HCT116 (cell line): ENCODE measurements around the gene FAM114A1. TPM values are rescaled to one million over a fixed set of nuclear protein-coding genes. Genes with fewer than 3 reads are reported as not detected.

Experiments used
- ATAC-seq: fragments of 200-7000 bp; cut with Tn5 transposase; 2 replicates; pipeline ENCODE4 v1.9.1; 2020; ENCODE audit warnings: mild to moderate bottlenecking, moderate library complexity
- BruUV-seq: library from RNA; stranded (reverse); fragments of 400-500 nt; replicated peaks from 2 replicates; lab custom pipeline; 2021; lab: Mats Ljungman, UMichigan
- CTCF ChIA-PET: fragments of 300-600 bp; sonication (Branson Sonifier 250); formaldehyde crosslinking; loops from one replicate; lab custom pipeline; 2021; ENCODE audit warnings: antibody characterized with exemption; lab: Charles Lee
- POLR2A ChIA-PET: fragments of 300-600, 350-600 bp; sonication (Branson Sonifier 250); formaldehyde crosslinking; loops from one replicate; lab custom pipeline; 2021; ENCODE audit warnings: antibody characterized with exemption; lab: Charles Lee
- RAD21 ChIA-PET, 2 experiments: fragments of 300-600 bp; sonication (Branson Sonifier 250); formaldehyde crosslinking; loops; one replicate each; lab custom pipeline; 2023; ENCODE audit warnings: low total read pairs in 2 of 2; ENCODE audit not compliant: uncharacterized antibody in 2 of 2, unreplicated experiment in 2 of 2, low non-redundant PET in 1 of 2; lab: Charles Lee
- DNase-seq: peaks from one replicate; pipeline ENCODE4 v3.0.0-alpha.2; 2010; ENCODE audit warnings: low read depth, low spot score
- H2AFZ ChIP-seq: fragments of 200-600 bp; shearing (Covaris generic), sonication (generic); 2 replicates; pipeline ENCODE4 v1.6.1; 2017; ENCODE audit warnings: low read depth, mixed run types, mixed read lengths, antibody characterized with exemption, low read length; ENCODE audit not compliant: poor library complexity, severe bottlenecking
- H3K27ac ChIP-seq: 2 replicates; pipeline ENCODE4 v1.5.1; 2012; ENCODE audit warnings: low read depth, low read length
- H3K27me3 ChIP-seq: fragments of 200-600 bp; sonication (generic); 2 replicates; pipeline ENCODE4 v1.6.1; 2016; ENCODE audit warnings: mixed run types, low read length, mixed read lengths; ENCODE audit not compliant: insufficient read depth
- H3K36me3 ChIP-seq, 2 experiments: fragments of 200-500 bp in 1 of 2; fragments of 200-600 bp in 1 of 2; sonication (Bioruptor generic) in 1 of 2; sonication (generic) in 1 of 2; 2 replicates each; pipeline versions ENCODE4 v1.5.1 to v1.6.1; 2014 to 2016; ENCODE audit warnings: low read length in 2 of 2, inconsistent platforms in 1 of 2, mixed read lengths in 1 of 2, mixed run types in 1 of 2; ENCODE audit not compliant: insufficient read depth in 2 of 2, control insufficient read depth in 1 of 2
- H3K4me1 ChIP-seq, 2 experiments: fragments of 200-600 bp in 1 of 2; sonication (generic) in 1 of 2; 2 replicates each; pipeline versions ENCODE4 v1.5.1 to v1.6.1; 2012 to 2017; ENCODE audit warnings: low read length in 2 of 2, inconsistent platforms in 1 of 2, mild to moderate bottlenecking in 1 of 2, mixed read lengths in 1 of 2, mixed run types in 1 of 2, moderate library complexity in 1 of 2; ENCODE audit not compliant: insufficient read depth in 2 of 2, control insufficient read depth in 1 of 2
- H3K4me2 ChIP-seq: fragments of 200-600 bp; sonication (generic); 2 replicates; pipeline ENCODE4 v1.6.1; 2017; ENCODE audit warnings: mixed run types, low read length, mixed read lengths
- H3K4me3 ChIP-seq, 2 experiments: fragments of 200-600 bp in 1 of 2; sonication (generic) in 1 of 2; replicated peaks in 1 of 2; 2 replicates each; pipeline ENCODE4 v1.5.1; 2011 to 2016; ENCODE audit warnings: low read length in 2 of 2, control low read depth in 1 of 2, low read depth in 1 of 2, mild to moderate bottlenecking in 1 of 2, mixed read lengths in 1 of 2, mixed run types in 1 of 2
- H3K79me2 ChIP-seq: fragments of 200-600 bp; sonication (generic); 2 replicates; pipeline ENCODE4 v1.6.1; 2017; ENCODE audit warnings: mild to moderate bottlenecking, mixed run types, low read length, moderate library complexity, mixed read lengths; ENCODE audit not compliant: insufficient read depth
- H3K9ac ChIP-seq: fragments of 200-600 bp; sonication (generic); 2 replicates; pipeline ENCODE4 v1.6.1; 2016; ENCODE audit warnings: low read length, mixed read lengths
- H3K9me2 ChIP-seq: fragments of 200-600 bp; sonication (generic), shearing (Covaris generic); 2 replicates; pipeline ENCODE4 v1.6.1; 2017; ENCODE audit warnings: mixed run types, mild to moderate bottlenecking, moderate library complexity; ENCODE audit not compliant: insufficient read depth
- H3K9me3 ChIP-seq, 2 experiments: fragments of 200-500 bp in 1 of 2; fragments of 200-600 bp in 1 of 2; sonication (Bioruptor generic) in 1 of 2; sonication (generic) in 1 of 2; 2 replicates each; pipeline ENCODE4 v1.6.1; 2014 to 2017; ENCODE audit warnings: low read length in 2 of 2, mixed read lengths in 2 of 2, inconsistent platforms in 1 of 2, low read depth in 1 of 2, mild to moderate bottlenecking in 1 of 2, mixed run types in 1 of 2, moderate library complexity in 1 of 2; ENCODE audit not compliant: control insufficient read depth in 1 of 2, insufficient read depth in 1 of 2
- H4K20me1 ChIP-seq: fragments of 200-600 bp; sonication (generic), shearing (Covaris generic); 2 replicates; pipeline ENCODE4 v1.6.1; 2017; ENCODE audit warnings: mixed run types, mild to moderate bottlenecking, moderate library complexity; ENCODE audit not compliant: insufficient read depth
- CBX3 ChIP-seq: IDR thresholded peaks from 2 replicates; pipeline ENCODE4 v1.6.1; 2012; ENCODE audit warnings: low read depth
- CEBPB ChIP-seq: IDR thresholded peaks from 2 replicates; pipeline ENCODE4 v1.6.1; 2012; ENCODE audit warnings: low read depth
- ELF1 ChIP-seq: IDR thresholded peaks from 2 replicates; pipeline ENCODE4 v1.6.1; 2012; ENCODE audit warnings: low read depth, borderline replicate concordance
- FOSL1 ChIP-seq: IDR thresholded peaks from 2 replicates; pipeline ENCODE4 v1.6.1; 2012; ENCODE audit warnings: low read depth
- POLR2A ChIP-seq: IDR thresholded peaks from 2 replicates; pipeline ENCODE4 v1.7.0; 2011; ENCODE audit warnings: borderline replicate concordance; ENCODE audit not compliant: insufficient read depth, insufficient read length; ENCODE audit errors: extremely low read depth
- REST ChIP-seq: IDR thresholded peaks from 2 replicates; pipeline ENCODE4 v1.6.1; 2012; ENCODE audit warnings: low read depth
- SIN3A ChIP-seq: IDR thresholded peaks from 2 replicates; pipeline ENCODE4 v1.6.1; 2012; ENCODE audit warnings: low read depth
- SRF ChIP-seq: IDR thresholded peaks from 2 replicates; pipeline ENCODE4 v1.6.1; 2012; ENCODE audit warnings: low read depth
- ZFX ChIP-seq: fragments of 450-650 bp; IDR thresholded peaks from 2 replicates; pipeline ENCODE4 v1.6.1; 2017
- ZNF274 ChIP-seq: fragments of 200-500 bp; sonication (Bioruptor generic); IDR thresholded peaks from 2 replicates; pipeline ENCODE4 v1.6.1; 2014; ENCODE audit warnings: mild to moderate bottlenecking, low read depth, low read length, inconsistent platforms
- intact Hi-C: fragments of 100-400 bp; cut with micrococcal nuclease; formaldehyde crosslinking; loops from 2 replicates; pipeline ENCODE4 v1.10.0; 2022
- total RNA-seq: library from RNA; stranded (reverse); gene quantifications from one replicate; pipeline ENCODE4 v1.2.1, GENCODE V29; 2021; ENCODE audit not compliant: unreplicated experiment
- TF ChIP-seq, protein P1 (sequence below): IDR thresholded peaks from 2 replicates; pipeline ENCODE4 v1.6.1; 2011; ENCODE audit warnings: mild to moderate bottlenecking, low read length, moderate library complexity; ENCODE audit not compliant: insufficient replicate concordance; ENCODE audit errors: extremely low read depth

FAM114A1 gene
- total RNA-seq, 1 experiment from 2014 or later, result 35.6 TPM

DNA sequence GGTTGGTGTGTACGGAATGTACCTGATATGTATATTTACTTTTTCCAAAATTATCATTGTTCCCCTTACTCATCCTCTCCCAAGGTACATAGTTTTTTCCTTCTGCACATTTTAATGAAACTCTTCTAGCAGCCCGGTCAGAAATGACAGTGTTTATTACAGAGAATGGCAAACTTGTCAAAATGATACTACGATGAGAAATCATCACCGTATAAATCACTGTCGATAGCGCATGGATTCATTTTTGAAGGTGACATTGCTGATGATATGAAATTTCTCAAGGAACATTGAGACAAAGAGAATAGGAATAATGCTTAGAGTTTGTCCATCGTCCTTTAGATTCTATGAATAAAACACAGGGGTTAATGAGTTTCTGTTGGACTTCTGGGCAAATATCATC lies 30.6 kb downstream of the FAM114A1 start:
- no peaks in the 10 kb centered on the region for H3K9me3 ChIP-seq
- H3K27me3 ChIP-seq, result no peaks in the 10 kb centered on the region
- H2AFZ ChIP-seq, result no peak overlapping the region
- no peak overlapping the region for H3K4me2 ChIP-seq
- H3K9me2 ChIP-seq, result no peaks in the 10 kb centered on the region
- POLR2A ChIA-PET, result no interaction called here
- RAD21 ChIA-PET, result no interaction called here
- H3K9ac ChIP-seq, result no peak overlapping the region
- no peak overlapping the region for H3K4me3 ChIP-seq
- H3K36me3 ChIP-seq, result 0 out of 4 replicates have a peak, but pooled peaks cover 0 to 7% of the 10 kb centered on the region in 2 experiments
- TF ChIP-seq SIN3A (no peak), POLR2A (no peak), FOSL1 (no peak), CEBPB (no peak), ZFX (no peak), REST (no peak), ZNF274 (no peak), CBX3 (no peak), SRF (no peak), ELF1 (no peak)
- TF ChIP-seq, protein P1, sequence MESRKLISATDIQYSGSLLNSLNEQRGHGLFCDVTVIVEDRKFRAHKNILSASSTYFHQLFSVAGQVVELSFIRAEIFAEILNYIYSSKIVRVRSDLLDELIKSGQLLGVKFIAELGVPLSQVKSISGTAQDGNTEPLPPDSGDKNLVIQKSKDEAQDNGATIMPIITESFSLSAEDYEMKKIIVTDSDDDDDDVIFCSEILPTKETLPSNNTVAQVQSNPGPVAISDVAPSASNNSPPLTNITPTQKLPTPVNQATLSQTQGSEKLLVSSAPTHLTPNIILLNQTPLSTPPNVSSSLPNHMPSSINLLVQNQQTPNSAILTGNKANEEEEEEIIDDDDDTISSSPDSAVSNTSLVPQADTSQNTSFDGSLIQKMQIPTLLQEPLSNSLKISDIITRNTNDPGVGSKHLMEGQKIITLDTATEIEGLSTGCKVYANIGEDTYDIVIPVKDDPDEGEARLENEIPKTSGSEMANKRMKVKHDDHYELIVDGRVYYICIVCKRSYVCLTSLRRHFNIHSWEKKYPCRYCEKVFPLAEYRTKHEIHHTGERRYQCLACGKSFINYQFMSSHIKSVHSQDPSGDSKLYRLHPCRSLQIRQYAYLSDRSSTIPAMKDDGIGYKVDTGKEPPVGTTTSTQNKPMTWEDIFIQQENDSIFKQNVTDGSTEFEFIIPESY, result no peak
- CTCF ChIA-PET, result no interaction called here
- H4K20me1 ChIP-seq, result no peaks in the 10 kb centered on the region
- no peak overlapping the region for H3K27ac ChIP-seq
- ATAC-seq (no peak), DNase-seq (no peak)
- intact Hi-C loops, result no loop called here
- no peaks in the 10 kb centered on the region for H3K79me2 ChIP-seq
- H3K4me1 ChIP-seq, result no peaks in the 10 kb centered on the region
- no TSS peak for BruUV-seq
